ENCODE measurements around the gene UBE2O.

UBE2O gene

DNA sequence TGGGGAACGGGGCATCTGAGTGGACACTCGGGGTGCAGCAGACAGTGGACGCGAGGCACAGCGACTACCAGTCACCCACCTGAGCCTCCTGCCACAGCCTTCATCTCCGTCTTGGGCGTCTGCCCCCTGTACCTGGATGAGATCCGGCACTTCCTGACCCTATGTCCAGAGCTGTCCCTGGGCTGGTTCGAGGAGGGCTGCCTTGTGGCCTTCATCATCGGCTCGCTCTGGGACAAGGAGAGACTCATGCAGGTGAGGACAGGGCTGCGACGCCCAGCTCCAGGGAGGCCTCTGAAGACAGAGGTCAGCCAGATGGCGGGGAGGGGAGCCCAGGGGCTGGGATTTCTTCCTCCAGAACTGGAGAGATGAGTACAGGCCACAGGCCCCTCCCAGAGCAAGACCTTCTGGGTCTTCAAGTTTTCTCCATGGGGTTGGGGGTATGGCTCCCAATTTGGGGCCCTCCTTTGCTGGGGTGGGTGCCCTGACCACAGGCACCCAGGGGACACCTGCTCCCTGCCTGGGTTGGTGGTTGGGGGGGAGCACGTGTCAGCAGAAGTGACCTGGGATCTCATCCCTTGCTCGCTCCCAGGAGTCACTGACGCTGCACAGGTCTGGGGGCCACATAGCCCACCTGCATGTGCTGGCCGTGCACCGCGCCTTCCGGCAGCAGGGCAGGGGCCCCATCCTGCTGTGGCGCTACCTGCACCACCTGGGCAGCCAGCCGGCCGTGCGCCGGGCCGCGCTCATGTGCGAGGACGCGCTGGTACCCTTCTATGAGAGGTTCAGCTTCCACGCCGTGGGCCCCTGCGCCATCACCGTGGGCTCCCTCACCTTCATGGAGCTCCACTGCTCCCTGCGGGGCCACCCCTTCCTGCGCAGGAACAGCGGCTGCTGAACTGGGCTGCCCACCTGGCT is 16.4 kb upstream of the UBE2O start:
- ATAC-seq, result no peak
- no peak for TF ChIP-seq ZNF70 (CRISPR knock-in tag; IDR thresholded peaks at IDR 0.05)
- TF ChIP-seq GLIS3 (CRISPR knock-in tag; IDR thresholded peaks at IDR 0.05), result no peak
- TF ChIP-seq ZFP30 (CRISPR knock-in tag; IDR thresholded peaks at IDR 0.05), result no peak
- TF ChIP-seq ISL1 (CRISPR knock-in tag; IDR thresholded peaks at IDR 0.05), result no peak

DNA sequence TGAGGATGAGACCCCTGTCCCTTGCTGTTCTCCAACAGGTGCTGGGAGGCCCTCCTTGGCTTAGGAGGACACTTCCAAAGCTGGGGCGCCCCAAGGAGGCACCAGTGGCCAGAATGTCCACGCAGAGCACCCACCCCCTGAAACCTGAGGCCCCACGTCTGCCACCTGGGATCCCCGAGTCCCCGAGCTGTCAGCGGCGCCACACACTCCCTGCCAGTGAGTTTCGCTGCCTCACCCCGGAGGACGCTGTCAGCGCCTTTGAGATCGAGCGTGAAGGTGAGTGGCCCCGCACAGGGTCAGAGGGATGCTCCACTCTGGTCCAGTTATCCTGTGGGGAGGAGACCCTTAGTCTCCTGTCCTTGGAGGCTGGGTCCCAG is 15.7 kb upstream of the UBE2O start:
- ATAC-seq, result no peak
- TF ChIP-seq BACH2 (CRISPR knock-in tag; IDR thresholded peaks at IDR 0.05; ENCODE audit: borderline replicate concordance) (no peak), ARNTL (CRISPR knock-in tag; IDR thresholded peaks at IDR 0.05; ENCODE audit: borderline replicate concordance, low read depth) (no peak), ZNF70 (CRISPR knock-in tag; IDR thresholded peaks at IDR 0.05) (no peak), SNAI2 (CRISPR knock-in tag; IDR thresholded peaks at IDR 0.05) (no peak), RARB (CRISPR knock-in tag; IDR thresholded peaks at IDR 0.05) (no peak), ZFP3 (CRISPR knock-in tag; IDR thresholded peaks at IDR 0.05) (no peak), ISL1 (CRISPR knock-in tag; IDR thresholded peaks at IDR 0.05) (no peak), OSR1 (CRISPR knock-in tag; IDR thresholded peaks at IDR 0.05) (no peak), ZNF8 (CRISPR knock-in tag; IDR thresholded peaks at IDR 0.05) (no peak)
- TF ChIP-seq, protein P1, sequence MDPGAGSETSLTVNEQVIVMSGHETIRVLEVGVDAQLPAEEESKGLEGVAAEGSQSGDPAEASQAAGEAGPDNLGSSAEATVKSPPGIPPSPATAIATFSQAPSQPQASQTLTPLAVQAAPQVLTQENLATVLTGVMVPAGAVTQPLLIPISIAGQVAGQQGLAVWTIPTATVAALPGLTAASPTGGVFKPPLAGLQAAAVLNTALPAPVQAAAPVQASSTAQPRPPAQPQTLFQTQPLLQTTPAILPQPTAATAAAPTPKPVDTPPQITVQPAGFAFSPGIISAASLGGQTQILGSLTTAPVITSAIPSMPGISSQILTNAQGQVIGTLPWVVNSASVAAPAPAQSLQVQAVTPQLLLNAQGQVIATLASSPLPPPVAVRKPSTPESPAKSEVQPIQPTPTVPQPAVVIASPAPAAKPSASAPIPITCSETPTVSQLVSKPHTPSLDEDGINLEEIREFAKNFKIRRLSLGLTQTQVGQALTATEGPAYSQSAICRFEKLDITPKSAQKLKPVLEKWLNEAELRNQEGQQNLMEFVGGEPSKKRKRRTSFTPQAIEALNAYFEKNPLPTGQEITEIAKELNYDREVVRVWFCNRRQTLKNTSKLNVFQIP (CRISPR knock-in tag; IDR thresholded peaks at IDR 0.05; ENCODE audit: borderline replicate concordance, low read depth), result no peak
- TF ChIP-seq, protein P2, sequence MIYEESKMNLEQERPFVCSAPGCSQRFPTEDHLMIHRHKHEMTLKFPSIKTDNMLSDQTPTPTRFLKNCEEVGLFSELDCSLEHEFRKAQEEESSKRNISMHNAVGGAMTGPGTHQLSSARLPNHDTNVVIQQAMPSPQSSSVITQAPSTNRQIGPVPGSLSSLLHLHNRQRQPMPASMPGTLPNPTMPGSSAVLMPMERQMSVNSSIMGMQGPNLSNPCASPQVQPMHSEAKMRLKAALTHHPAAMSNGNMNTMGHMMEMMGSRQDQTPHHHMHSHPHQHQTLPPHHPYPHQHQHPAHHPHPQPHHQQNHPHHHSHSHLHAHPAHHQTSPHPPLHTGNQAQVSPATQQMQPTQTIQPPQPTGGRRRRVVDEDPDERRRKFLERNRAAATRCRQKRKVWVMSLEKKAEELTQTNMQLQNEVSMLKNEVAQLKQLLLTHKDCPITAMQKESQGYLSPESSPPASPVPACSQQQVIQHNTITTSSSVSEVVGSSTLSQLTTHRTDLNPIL (CRISPR knock-in tag; IDR thresholded peaks at IDR 0.05; ENCODE audit: low read depth), result no peak

DNA sequence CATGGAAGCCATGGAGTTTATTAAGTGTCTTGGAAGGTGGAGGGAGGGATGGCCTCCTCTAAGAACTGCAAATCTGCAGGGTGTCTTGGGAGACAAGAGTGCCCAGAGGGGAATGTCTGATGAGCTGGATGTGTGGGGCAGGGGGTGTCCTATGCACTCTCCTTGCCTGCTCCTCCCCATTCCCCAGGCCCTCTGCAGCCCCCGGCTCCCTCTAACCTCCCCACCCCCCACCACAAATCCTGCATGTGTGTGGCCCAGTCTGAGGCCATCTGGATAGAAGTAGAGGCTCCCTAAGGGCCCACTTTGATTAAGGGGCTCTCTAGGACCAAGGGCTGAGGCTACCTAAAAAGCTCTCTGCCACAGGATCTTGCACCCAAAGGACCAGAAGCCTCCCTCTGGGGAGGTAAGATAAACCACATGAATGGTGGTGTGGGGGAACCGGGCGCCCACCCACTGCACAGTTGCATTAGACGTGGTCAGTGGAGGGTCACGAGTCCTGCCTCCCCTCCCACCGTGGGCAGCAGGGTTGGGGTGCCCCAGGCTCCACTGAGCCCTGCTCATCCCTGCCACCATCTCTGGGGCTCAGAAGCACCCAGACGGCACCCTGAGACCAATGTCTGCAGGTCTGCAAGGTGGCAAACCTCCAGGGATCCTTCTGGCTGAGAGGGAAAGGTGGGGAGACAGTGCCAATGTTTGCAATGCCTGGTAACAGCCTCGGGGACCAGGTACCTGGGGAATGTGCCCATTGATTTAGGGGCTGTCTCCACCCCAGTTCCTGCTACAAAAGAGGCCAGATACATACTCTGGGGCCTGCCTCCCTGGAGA is 15.1 kb upstream of the UBE2O start:
- ATAC-seq, result no peak
- TF ChIP-seq OSR1 (CRISPR knock-in tag; IDR thresholded peaks at IDR 0.05) (no peak), BACH2 (CRISPR knock-in tag; IDR thresholded peaks at IDR 0.05; ENCODE audit: borderline replicate concordance) (no peak), ZNF70 (CRISPR knock-in tag; IDR thresholded peaks at IDR 0.05) (no peak), TCF4 (CRISPR knock-in tag; IDR thresholded peaks at IDR 0.05; ENCODE audit: borderline replicate concordance) (no peak), ZNF565 (CRISPR knock-in tag; conservative IDR thresholded peaks at IDR 0.05; ENCODE audit: low read depth) (no peak), GLIS3 (CRISPR knock-in tag; IDR thresholded peaks at IDR 0.05) (no peak), ZNF8 (CRISPR knock-in tag; IDR thresholded peaks at IDR 0.05) (no peak), CSDC2 (CRISPR knock-in tag; IDR thresholded peaks at IDR 0.05) (no peak), ISL1 (CRISPR knock-in tag; IDR thresholded peaks at IDR 0.05) (no peak)
- TF ChIP-seq, protein P3, sequence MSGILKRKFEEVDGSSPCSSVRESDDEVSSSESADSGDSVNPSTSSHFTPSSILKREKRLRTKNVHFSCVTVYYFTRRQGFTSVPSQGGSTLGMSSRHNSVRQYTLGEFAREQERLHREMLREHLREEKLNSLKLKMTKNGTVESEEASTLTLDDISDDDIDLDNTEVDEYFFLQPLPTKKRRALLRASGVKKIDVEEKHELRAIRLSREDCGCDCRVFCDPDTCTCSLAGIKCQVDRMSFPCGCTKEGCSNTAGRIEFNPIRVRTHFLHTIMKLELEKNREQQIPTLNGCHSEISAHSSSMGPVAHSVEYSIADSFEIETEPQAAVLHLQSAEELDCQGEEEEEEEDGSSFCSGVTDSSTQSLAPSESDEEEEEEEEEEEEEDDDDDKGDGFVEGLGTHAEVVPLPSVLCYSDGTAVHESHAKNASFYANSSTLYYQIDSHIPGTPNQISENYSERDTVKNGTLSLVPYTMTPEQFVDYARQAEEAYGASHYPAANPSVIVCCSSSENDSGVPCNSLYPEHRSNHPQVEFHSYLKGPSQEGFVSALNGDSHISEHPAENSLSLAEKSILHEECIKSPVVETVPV (CRISPR knock-in tag; IDR thresholded peaks at IDR 0.05), result no peak
- TF ChIP-seq, protein P2 (CRISPR knock-in tag; IDR thresholded peaks at IDR 0.05; ENCODE audit: low read depth), result no peak
- TF ChIP-seq, protein P4, sequence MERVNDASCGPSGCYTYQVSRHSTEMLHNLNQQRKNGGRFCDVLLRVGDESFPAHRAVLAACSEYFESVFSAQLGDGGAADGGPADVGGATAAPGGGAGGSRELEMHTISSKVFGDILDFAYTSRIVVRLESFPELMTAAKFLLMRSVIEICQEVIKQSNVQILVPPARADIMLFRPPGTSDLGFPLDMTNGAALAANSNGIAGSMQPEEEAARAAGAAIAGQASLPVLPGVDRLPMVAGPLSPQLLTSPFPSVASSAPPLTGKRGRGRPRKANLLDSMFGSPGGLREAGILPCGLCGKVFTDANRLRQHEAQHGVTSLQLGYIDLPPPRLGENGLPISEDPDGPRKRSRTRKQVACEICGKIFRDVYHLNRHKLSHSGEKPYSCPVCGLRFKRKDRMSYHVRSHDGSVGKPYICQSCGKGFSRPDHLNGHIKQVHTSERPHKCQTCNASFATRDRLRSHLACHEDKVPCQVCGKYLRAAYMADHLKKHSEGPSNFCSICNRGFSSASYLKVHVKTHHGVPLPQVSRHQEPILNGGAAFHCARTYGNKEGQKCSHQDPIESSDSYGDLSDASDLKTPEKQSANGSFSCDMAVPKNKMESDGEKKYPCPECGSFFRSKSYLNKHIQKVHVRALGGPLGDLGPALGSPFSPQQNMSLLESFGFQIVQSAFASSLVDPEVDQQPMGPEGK (CRISPR knock-in tag; IDR thresholded peaks at IDR 0.05; ENCODE audit: borderline replicate concordance), result no peak
